GM19043 (cell line): ENCODE measurements around the gene RD3L.
"Not testable (repeated sequence)": the region's sequence is repeated elsewhere in the genome, so short reads cannot be mapped to it uniquely, and the experiment has no call there.

Source experiments
- ATAC-seq: cut with Tn5 transposase; IDR thresholded peaks from one replicate; pipeline ENCODE4 v1.9.1; 2021; ENCODE audit warnings: low read depth; ENCODE audit not compliant: unreplicated experiment

Gene RD3L

DNA sequence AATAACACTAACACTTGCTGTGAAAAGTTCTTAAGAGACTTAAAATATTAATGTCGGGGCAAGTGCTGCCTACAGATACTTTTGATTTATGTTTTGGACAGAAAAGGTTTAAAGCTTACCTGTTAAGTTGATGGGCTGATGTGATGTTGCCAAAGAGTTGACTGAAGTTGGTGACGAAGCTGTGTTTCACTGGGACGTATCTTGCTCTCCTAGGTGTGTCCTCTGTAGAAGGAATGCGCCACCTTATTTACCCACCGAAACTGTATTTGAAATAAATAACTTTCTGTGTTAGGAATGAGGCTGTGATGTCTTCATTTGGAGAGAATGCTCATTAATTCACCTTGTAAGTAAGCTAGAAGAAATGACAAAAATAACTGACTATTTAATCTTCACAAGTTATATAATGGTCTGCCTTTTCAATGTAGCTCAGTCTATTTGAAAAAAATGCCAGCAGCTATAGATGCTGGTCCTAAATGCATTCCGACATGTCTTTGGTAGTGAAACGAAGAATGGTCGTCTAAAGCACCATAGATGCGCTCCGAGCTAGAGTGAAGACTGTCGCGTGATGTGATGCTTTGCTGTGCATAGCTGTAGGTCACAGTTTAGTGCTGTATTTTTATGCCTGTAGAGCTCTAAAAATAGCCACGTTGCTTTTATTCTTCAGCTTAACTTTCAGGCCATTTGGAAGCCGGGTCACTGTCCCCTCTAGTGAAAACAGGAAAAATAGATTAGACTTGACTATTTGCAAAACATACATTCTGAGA lies at the start of gene RD3L:
TSS of gene RD3L (minus strand) at position 557 of the 764 bp plus-strand sequence. CDS start 834 bp downstream, outside the sequence.
- ATAC-seq: no peak

DNA sequence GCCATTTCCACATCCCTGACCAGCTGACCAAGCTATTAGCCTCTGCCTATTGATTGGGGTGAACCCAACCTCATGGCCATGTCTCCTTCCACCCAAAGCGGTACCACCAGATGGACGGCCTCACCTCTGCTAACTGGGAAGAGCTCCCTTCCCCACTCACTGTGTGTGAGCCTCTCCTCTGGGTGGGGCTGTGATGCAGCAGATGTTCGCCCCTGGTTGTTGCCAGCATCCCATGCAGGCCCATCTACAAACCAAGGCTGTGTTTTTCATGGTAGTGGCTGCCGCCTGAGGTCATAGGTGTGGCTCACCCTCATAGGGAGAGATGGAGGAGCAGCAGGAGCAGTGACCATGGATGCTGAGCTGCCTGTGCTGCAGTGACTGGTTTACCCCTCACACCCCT lies 47.6 kb upstream of the RD3L start:
- no peak for ATAC-seq

DNA sequence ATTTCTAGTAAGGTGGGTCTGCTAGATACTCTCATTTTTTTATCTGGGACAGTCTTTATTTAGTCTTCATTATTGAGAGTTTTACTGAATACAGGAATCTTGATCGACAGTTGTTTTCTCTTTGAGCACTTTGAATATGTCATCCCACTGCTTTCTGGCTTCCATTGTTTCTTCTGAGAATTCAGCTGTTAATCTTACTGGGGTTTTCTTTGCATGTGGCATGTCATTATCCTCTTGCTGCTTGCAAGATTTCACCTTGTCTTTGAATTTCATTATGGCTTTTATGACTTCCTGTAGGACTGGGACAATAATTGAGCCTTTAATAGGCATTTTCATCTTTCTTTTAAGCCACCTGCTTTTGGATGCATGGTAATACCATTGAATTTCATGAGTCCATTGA lies 46.7 kb upstream of the RD3L start:
- no peak for ATAC-seq

DNA sequence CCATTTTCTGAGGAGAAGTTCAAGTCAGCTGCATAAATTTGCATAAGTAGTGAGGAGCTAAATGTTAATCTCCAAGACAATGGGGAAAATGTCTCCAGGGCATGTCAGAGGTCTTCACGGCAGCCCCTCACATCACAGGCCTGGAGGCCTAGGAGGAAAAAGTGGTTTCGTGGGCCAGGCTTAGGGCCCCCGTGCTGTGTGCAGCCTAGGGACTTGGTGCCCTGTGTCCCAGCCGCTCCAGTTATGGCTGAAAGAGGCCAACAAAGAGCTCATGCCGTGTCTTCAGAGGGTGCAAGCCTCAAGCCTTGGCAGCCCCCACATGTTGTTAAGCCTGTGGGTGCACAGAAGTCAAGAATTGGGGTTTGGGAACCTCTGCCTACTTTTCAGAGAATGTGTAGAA lies 41.9 kb upstream of the RD3L start:
- ATAC-seq: no peak

DNA sequence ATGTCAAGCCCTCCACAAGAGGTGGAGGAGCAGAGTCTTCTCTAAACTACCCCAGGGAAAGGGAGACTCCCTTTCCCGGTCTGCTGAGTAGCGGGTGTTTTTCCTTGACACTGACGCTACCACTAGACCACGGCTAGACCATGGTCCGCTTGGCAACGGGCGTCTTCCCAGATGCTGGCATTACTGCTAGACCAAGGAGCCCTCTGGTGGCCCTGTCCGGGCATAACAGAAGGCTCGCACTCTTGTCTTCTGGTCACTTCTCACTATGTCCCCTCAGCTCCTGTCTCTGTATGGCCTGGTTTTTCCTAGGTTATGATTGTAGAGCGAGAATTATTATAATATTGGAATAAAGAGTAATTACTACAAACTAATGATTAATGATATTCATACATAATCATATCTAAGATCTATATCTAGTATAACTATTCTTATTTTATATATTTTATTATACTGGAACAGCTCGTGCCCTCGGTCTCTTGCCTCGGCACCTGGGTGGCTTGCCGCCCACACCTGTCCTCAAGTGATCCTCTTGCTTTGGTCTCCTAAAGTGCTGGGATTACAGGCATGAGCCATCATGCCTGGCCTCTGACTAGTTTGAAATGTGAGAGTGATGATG lies 38.4 kb upstream of the RD3L start:
- not testable (repeated sequence) for ATAC-seq

DNA sequence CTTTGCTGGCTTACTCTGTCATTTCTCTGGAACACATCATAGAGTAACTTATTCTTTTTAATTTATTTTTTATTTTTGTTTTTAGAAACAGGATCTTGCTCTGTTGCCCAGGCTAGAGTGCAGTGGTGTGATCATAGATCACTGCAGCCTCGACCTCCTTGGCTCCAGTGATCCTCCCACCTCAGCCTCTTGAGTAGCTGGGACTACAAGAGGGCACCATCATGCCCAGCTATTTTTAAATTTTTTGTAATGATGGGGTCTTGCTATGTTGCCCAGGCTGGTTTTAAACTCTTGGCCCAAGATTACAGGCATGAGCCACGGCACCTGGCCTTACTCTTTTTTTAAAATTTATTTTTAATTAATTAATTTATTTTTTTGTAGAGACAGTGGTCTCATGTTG lies 32.2 kb upstream of the RD3L start:
- no peak for ATAC-seq

DNA sequence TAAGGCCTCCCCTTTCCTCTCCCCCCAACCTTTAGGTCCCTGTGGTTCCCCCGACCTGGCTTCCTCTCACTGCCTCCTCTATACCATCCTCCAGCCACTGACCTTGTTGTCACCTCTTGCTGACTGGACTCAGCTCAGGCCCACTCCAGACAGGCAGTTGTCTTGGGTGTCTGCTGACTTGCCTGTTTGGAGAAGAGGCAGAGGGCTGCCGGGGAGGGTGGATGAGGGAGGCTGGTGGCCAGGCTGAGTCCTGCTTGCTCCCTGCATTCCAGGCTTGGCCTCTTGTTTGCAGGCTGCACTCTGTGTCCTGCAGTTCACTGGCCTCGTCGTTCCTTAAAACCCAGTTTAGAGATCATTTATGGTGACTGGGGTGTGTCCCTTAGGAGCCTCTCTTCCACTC lies 31.0 kb upstream of the RD3L start:
- ATAC-seq: no peak

DNA sequence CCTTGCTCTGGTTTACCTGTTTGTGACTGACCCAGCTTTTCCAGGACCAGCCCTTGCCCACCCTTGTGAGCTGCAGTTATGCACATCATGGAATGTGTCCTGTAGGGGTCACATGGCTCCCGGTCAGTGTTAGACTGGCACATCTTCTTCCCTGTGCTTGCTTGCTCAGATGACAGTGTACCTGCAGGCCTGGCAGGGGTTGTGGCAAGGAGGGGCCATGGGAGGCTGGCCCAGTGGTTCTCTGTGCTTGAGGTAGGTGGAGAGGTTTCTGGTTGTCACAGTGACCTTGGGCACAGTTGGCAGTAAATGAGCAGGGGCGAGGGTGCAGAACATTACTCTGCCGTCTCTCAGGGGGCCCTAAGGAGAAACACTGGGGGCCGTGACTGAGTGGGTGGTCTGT lies 27.6 kb upstream of the RD3L start:
- ATAC-seq: no peak

DNA sequence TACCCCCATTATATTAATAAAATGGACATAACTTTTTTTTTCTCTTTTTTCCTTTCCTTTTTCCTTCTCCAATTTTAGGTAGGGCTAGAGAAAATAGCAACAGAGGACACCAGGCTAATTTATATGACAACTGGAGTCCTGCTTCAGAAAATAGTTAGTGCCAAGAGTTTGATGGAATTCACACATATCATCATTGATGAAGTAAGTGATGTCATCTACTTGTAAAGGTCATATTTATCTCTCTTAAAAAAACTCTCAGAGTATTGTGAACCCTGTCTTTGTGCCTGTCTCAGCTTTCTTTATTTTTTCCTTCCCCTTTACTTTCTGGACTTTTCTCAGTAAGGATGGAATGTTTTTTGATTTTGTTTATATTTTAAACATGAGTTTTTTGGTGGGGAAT lies 24.3 kb upstream of the RD3L start:
- ATAC-seq: no peak

DNA sequence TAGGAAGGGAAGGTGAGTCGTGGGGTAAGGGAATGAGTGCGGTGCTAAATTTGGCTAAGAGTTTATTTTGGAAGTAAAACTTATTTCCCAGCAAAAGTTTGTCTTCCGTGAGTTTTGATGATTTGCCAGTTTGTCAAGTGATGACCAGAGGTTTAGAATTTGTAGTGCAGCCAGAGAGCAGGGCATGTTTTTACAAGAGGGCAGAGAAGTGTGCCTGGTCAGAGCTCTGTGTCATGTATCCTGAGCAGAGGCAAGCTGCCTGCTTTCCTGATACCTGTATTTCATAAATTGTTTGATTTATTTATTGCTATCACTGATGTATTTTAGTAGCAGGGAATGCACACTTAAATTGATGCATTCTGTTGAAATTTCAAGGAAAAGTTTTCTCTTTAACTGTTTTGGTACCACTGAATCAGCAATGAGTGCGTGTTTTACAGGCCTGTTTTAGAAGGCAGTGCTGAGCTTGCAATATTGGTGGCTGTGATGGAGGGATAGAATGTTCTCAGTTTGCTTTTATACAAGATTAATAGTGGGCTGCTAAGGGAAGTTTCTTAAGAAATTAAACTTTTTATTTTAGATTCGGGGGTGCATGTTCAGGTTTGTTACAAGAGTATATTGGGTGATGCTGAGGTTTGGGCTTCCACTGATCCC lies 19.7 kb upstream of the RD3L start:
- no peak for ATAC-seq

DNA sequence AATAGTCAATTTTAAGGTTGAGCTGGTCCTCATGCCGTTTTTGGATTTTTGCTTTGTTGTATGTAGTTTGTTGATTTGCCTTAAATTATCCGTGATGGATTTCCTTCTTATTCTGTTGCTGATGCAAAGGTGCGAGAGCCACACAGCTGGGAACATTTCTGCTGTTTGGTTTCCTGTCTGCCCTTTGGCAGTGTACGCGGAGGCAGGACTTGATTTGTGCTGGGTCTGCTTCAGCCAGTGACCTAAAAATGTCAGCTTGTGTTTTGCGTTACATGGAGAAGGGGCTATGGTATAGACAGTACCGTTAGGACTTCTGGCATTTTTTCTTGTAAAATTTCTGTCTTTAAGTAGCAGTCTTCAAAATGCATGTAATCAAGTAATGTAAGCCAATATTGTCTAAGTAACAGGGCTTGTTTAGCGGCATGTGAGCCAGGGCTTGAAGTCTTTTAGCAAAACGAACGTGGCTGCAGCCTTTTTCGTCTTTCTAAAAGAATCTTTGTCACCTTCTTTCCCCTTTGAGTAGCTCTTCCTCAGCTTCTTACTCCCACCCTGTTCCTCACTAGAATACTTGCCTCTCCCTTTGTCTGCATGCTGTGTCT lies 18.2 kb upstream of the RD3L start:
- no peak for ATAC-seq

DNA sequence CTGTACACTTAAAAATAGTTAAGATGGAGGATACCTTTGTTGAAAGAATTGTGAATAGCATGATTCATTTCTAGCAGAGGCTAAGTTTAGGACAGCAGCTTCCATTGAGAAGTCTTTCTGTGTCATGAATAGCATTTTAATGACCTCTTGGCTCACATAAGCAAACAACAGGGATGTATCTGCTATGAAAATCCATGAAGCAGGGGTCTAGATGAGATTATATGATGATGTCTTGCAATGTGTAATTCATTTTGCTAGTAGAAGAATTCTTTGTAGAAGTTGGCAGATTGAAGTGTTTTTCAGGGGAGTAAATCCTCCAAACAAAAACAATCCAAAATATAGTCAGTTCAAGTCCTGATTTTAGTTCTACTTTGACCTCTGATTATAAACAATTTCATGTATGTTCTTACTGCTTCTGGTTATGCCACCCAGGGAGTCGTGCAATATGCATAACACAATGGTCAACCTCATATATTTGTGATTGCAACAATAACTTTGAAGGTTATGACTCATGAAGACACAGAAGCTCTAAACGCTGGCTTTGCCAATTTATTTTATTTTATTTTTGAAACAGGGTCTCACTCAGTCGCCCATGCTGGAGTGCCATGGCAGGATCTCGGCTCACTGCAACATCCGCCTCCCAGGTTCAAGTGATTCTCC lies 6.9 kb upstream of the RD3L start:
- ATAC-seq: no peak

DNA sequence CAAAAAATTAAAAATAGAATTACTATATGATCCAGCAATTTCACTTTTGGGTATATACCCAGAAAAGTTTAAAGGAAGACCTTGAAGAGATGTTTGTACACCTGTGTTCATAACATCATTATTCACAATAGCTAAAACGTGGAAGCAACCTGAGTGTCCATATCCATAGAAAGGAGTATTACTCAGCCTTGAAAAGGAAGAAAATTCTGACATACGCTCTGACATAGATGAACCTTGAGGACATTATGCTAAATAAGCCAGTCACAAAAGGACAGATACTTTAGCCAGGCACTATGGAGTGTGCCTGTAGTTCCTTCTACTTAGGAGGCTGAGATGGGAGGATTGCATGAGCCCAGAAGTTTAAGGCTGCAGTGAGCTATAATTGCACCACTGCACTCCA lies 6.1 kb upstream of the RD3L start:
- no peak for ATAC-seq

DNA sequence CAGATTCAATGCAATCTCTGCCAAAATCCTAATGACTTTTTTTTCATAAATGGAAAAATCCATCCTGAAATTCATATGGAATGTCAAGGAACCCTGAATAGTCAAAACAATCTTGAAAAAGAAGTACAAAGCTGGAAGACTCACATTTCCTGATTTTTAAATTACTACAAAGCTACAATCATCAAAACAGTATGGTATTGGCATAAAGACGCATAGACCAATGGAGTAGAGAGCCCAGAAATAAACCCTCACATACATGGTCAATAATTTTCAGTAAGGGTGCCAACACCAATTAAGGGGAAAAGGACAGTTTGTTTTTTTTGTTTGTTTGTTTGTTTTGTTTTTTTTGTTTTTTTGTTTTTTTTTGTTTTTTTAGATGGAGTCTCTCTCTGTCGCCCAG lies 4.6 kb upstream of the RD3L start:
- no peak for ATAC-seq

DNA sequence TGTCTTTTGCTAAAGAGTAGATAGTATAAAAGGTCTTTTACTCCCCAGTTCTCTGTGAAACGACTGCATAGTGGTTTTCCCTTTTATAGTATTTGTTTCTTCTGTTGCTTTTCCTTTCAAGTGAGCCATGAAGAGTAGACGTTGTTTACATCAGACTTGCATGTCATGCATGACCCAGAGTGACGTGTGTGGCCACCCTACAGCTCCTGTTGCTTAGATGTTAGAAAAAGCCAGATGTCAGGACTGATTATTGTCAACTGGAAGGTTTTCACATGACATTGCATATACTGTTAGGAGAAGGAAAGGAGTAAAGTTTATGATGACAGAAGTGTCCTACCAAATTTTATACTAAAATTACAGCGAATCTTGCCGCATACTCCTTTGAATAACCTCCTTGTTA lies 1.3 kb upstream of the RD3L start:
- ATAC-seq: no peak

DNA sequence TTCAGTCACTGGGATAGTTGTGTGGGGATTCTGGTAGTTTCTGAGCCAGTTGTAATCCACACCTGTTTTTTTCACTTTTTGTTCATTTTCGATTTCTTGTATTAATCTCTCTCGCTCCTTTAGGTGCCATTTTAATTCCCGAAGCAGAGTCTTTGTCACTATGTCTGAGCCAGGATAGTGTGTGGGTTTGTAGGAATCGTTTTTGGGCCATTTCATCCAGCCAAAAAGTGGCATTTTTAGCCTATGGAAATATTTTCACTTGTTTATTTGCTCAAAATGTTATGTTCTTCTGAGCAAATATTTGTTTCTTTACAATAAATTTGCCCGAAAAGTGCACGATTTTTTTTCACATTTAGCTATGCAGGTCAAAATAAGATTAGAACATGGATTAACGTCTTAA lies 867 bp downstream of the RD3L start:
- ATAC-seq: no peak

DNA sequence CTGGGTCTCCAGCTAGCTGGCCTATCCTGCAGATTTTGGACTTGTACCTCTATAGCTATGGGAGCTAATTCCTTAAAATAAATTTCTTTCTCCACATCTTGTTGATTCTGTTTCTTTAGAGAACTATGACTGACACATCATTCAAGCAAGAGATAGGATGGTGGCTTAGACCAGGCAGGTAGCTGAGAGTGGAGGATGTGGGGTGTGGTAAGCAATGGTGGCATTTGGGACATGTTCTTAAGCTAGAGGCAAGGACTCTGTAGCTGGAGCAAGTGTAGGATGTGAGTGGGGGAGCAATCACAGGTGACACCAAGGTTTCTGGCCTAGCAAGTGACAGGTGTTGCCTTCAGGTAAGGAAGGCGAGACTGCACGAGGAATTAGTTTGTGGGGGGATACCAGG lies 7.2 kb downstream of the RD3L start:
- no peak for ATAC-seq

DNA sequence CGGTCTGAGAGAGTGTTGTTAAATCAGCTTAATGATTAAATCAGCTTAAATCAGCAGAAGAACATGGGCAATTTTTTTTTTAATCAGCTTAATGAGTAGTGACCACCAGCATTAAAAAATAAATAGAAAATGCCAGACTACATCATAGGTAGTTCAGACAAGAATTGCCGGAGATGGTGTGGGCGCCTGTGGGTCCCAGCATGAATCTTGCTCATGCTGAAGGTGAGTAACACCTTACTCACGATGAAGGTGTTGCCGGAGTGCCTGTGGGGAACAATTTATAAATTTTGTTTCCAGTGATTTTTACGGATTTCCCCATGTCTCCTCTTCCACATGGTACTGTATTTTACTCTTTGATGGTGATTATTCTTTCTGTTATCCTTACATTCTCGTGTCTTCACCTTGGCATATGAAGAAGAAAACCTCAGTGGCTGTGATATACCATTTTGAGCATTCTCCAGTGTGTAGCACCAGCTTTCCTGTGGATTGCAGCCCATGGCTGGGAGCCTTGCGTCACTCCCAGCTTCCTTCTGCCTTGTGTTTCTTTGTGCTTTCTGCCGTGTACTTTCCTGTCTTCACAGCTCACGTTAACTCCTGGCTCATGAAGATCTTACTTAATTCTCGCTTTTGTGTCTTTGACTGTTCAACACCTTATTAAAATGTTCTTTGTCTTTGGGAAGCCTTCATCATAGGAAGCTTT lies 9.4 kb downstream of the RD3L start:
- ATAC-seq: no peak

DNA sequence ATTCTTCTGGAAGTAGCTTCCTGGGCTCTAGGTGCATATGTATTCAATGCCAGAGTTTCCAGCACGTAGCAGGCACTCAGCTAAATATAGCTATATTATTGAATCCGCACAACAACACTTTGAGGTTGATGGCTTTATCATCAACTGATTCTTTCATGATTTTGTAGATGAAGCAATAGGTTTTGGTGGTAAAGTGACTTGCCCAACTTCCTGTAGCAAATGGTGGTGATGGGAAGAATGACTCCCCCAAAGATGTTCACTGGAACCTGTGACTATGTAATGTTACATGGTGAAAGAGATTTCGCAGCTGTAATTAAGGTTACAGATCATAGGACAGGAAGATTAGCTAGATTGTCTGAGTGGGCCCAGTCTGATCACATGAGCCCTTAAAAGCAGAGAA lies 10.9 kb downstream of the RD3L start:
- ATAC-seq: no peak

DNA sequence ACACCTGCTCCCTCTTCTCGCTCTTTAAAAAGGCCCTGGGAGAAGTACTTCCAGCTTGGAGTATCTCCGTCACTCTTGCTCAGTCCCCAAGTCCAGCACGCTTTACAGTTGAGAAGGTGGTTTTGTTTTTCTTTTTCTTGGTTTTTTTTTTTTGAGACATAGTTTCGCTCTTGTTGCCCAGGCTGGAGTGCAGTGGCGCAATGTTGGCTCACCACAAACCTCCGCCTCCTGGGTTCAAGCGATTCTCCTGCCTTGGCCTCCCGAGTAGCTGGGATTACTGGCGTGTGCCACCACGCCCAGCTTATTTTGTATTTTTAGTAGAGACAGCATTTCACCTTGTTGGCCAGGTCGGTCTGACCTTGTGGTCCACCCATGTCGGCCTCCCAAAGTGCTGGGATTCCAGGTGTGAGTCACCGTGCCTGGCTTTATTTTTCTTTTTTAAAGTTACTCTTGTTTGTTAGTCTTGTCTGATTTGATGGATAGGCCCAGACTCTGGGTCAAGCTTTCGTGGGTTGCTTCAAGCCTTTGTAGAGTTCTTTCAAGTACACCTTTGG lies 12.2 kb downstream of the RD3L start:
- ATAC-seq: no peak
